Measurements from ENCODE around the gene SGSM1. TPM values are rescaled to one million over a fixed set of nuclear protein-coding genes. Genes with fewer than 3 reads are reported as not detected.

Gene SGSM1
- total RNA-seq, 1 donor from 2014 or later = 1.2 TPM

- Mint-ChIP-seq H3K4me3 (ENCODE audit: unreplicated experiment) (peak overlapping the region; percentile 28), H3K4me1 (ENCODE audit: low read depth, unreplicated experiment) (peaks cover 12% of the 10 kb centered on the region), H3K27me3 (ENCODE audit: unreplicated experiment) (no peaks in the 10 kb centered on the region), H3K9me3 (ENCODE audit: unreplicated experiment) (no peaks in the 10 kb centered on the region), H3K27ac (ENCODE audit: unreplicated experiment) (peak overlapping the region; percentile 1), H3K36me3 (ENCODE audit: unreplicated experiment) (no peaks in the 10 kb centered on the region)
- DNase-seq = peak; percentile 52
- TF ChIP-seq CTCF (IDR thresholded peaks at IDR 0.05; ENCODE audit: partially characterized antibody, unreplicated experiment) = no peak
These were observed 1.4 kb downstream of the SGSM1 start for GRCh38 chr22:24807284-24807950.

- no peaks in the 10 kb centered on the region for H3K27me3 Mint-ChIP-seq (ENCODE audit: unreplicated experiment)
- TF ChIP-seq CTCF (IDR thresholded peaks at IDR 0.05; ENCODE audit: partially characterized antibody, unreplicated experiment) = no peak
- H3K4me3 Mint-ChIP-seq (ENCODE audit: unreplicated experiment) = no peak overlapping the region
- no peaks in the 10 kb centered on the region for H3K9me3 Mint-ChIP-seq (ENCODE audit: unreplicated experiment)
- peaks cover 12% of the 10 kb centered on the region for H3K4me1 Mint-ChIP-seq (ENCODE audit: low read depth, unreplicated experiment)
- no peaks in the 10 kb centered on the region for H3K36me3 Mint-ChIP-seq (ENCODE audit: unreplicated experiment)
- no peak for DNase-seq
- H3K27ac Mint-ChIP-seq (ENCODE audit: unreplicated experiment) = no peak overlapping the region
These were observed 3.3 kb downstream of the SGSM1 start for GRCh38 chr22:24809331-24809730.

GRCh38 chr22:24810043-24810749, 4.2 kb downstream of the SGSM1 start:
- TF ChIP-seq CTCF (IDR thresholded peaks at IDR 0.05; ENCODE audit: partially characterized antibody, unreplicated experiment) = no peak
- peaks cover 4% of the 10 kb centered on the region for H3K36me3 Mint-ChIP-seq (ENCODE audit: unreplicated experiment)
- peaks cover 3% of the 10 kb centered on the region for H3K9me3 Mint-ChIP-seq (ENCODE audit: unreplicated experiment)
- no peaks in the 10 kb centered on the region for H3K27me3 Mint-ChIP-seq (ENCODE audit: unreplicated experiment)
- peak overlapping the region; percentile 61 for H3K4me3 Mint-ChIP-seq (ENCODE audit: unreplicated experiment)
- peaks cover 12% of the 10 kb centered on the region for H3K4me1 Mint-ChIP-seq (ENCODE audit: low read depth, unreplicated experiment)
- peak overlapping the region; percentile 82 for H3K27ac Mint-ChIP-seq (ENCODE audit: unreplicated experiment)
- DNase-seq = no peak

- H3K27ac Mint-ChIP-seq (ENCODE audit: unreplicated experiment) = no peak overlapping the region
- H3K27me3 Mint-ChIP-seq (ENCODE audit: unreplicated experiment) = no peaks in the 10 kb centered on the region
- no peak for TF ChIP-seq CTCF (IDR thresholded peaks at IDR 0.05; ENCODE audit: partially characterized antibody, unreplicated experiment)
- peaks cover 3% of the 10 kb centered on the region for H3K9me3 Mint-ChIP-seq (ENCODE audit: unreplicated experiment)
- no peak for DNase-seq
- no peak overlapping the region for H3K4me3 Mint-ChIP-seq (ENCODE audit: unreplicated experiment)
- H3K4me1 Mint-ChIP-seq (ENCODE audit: low read depth, unreplicated experiment) = peaks cover 12% of the 10 kb centered on the region
- H3K36me3 Mint-ChIP-seq (ENCODE audit: unreplicated experiment) = peaks cover 9% of the 10 kb centered on the region
These were observed 7.2 kb downstream of the SGSM1 start for GRCh38 chr22:24812950-24813775.

All from glutamatergic neuron (in vitro differentiated cells).